Suppressor macrophage (primary cell): ENCODE results near the gene CFAP45.
"Not testable (repeated sequence)": the region's sequence is repeated elsewhere in the genome, so short reads cannot be mapped to it uniquely, and the experiment has no call there.

Experiments
- DNase-seq, 4 experiments: peaks; one replicate each; pipeline ENCODE4 v3.0.0-alpha.2; 2020 to 2022

The CFAP45 gene

DNA sequence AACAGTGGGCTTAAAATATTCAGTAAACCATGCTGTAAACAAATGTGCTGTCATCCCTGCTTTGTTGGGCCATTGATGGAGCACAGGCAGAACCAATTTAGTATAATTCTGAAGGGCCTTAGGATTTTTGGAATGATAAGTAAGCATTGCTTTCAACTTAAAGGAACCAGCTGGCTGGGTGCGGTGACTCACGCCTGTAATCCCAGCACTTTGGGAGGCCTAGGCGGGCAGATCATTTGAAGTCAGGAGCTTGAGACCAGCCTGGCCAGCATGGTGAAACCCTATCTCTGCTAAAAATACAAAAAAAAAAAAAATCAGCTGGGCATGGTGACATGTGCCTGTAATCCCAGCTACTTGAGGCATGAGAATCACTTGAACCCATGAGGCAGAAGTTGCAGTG is 4.1 kb upstream of the CFAP45 start:
- DNase-seq: not testable (repeated sequence)

DNA sequence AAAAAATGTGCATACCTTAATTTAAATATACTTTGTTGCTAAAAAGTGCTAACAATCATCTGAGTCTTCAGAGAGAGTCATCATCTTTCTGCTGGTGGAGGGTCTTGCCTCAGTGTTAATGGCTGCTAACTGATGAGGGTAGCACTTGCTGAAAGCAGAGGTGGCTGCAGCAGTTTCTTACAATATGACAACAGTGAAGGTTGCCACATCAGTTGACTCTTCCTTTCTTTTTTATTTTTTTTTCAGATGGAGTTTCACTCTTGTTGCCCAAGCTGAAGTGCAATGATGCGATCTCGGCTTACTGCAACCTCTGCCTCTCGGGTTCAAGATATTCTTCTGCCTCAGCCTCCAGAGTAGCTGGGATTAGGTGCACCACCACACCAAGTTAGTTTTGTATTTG is 2.6 kb upstream of the CFAP45 start:
- peak in 1 of 4 experiments; percentile 48 for DNase-seq

DNA sequence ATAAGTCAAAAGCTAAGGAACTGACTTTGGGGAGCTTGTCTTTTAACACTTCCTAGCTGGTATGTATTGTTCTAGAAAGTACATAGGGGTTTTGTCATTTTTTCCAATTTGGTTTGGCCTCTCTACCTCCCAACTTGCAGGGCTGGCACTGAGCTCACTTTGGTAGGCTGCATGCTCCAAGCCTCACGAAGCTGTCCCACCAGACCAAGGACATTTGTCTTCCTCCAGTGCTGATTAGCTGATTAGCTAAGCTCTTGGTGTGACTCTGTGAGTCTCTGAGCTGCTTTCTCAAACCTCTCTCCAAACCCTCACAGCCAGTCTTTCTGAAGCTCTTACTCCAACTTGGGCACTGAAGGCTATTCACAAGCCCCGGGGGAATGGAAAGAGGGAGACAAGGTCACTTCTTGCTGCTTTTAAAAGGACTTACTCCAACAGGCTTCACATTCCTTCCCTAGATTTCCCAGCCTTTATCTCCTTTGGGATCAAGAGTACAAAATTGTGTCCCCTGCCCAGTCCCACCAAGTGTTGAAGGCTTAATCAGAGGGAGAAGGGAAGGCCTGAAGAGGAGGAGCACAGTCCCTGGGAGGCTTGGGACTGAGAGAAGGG is 893 bp upstream of the CFAP45 start:
- DNase-seq: no peak

DNA sequence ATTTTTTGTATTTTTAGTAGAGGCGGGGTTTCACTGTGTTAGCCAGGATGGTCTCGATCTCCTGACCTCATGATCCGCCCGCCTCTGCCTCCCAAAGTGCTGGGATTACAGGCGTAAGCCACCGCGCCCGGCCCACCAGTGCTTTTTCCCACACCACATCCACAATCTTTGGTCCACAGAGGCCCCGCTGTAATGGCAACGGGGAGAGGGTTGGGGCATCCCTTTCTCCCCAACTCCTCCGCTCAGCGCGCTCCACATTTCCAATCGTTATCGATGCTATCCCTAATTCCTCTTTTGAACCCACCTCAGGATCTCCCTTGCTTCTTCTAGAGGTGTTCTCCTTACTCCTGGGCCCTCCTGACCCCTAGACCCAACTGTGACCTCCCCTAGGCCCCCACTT is 331 bp downstream of the CFAP45 start:
- not testable (repeated sequence) for DNase-seq

DNA sequence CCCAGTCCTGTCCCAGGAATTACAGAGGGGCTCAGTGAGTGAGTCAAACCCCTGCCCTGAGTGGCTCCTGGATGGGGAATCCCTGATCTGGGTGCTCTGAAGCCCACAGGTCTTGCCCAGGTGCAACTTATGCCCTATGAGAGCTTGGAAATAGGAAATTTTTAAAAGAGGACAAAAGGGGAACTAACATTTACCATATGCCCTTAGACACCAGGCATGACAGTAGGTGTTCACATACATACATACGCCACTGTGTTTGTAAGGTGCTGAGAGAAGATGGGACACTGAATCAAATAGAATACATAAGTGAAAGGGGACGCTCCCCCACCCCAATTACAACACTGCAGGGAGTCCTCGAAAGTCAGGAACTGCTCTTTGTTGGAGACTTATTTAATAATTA is 1.4 kb downstream of the CFAP45 start:
- DNase-seq: no peak

DNA sequence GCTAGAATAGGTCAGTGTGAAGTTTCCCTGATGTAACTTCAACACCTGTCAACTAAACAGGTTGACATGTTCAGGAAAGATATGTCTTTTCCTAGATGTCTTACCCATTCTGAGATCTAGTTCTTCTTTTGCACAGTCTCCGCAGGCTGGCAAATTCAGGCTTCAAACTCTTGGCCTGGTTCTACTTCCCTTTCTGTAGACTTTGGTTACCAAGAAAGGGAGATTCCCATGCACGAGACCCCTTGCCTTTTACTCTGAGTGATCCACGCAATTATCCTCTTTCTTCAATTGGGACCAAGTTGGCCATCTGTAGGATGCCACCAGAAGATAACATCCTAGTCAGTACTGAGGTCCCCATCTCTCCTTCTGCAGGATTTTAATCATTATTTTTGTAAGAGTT is 2.0 kb downstream of the CFAP45 start:
- DNase-seq: peak; percentile 80 to 88 (median 84)

DNA sequence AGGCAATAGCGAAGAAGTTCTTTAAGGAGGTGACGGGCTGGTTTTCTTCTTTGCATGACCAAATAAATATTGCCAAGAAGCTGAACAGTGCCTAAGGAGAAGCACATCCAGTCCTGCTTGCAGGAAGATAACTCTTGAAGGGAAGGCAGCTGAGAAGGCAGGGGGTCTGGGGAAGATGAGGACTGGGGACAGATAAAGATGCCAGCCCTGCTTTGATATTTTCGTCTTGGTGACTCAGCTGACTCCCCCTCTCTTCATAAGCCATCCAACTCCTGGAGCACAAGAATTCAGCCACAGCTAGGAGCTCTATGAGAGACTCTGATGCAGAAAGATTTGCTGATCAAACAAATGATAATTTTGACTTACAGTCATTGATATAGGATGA is 3.4 kb downstream of the CFAP45 start:
- DNase-seq: no peak

DNA sequence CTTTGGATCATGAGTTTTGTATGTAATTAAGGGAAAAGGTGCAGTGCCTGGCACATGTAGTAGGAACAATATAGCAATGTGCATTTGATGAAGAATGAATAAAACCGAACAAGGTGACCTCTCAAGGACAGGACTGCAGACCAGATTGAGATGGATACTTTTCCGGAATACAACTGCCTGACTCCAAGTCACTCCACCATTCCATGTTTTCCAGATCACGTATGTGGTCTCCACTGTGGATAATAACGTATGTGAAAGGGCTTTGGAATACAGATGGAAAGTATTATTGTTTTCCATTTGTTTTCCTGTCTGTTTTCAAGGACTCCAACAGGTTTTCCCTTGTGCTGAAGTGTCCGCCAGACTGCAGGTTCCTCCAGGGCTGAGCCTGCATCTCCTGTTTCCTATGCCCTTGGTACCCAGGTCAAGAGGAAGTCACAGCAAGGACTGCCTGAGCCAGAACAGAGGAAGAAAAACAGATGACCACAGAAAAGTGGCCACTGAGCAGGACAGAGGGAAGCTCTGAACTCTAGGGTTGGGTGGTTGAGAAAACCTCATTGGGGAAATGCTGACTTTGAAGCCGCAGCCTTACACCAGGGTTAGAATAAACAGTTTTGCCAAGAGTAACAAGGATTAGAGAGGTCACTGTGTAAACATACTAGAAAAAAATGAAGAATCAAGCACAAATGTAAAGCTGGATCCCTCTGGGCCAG is 4.0 kb downstream of the CFAP45 start:
- peak; percentile 61 to 82 (median 76) for DNase-seq

DNA sequence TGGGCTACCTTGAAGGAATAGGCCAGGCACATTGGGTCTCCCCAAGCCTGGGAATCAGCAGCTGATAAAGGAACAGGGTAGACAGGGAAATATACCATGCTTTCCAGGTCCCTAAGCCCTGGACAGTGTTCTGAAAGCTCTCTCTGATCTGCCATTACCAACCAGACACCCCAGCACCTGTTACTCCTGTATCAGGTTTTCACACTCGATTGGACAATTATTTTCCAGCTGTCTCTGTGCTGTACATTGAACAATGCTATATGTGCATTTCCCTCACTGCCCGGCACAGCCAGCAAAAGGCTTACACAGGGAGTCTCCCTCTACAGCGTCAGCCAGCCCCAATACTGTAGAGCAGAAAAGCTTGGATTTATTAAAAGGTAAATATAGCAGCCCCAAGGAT is 4.7 kb downstream of the CFAP45 start:
- no peak for DNase-seq

DNA sequence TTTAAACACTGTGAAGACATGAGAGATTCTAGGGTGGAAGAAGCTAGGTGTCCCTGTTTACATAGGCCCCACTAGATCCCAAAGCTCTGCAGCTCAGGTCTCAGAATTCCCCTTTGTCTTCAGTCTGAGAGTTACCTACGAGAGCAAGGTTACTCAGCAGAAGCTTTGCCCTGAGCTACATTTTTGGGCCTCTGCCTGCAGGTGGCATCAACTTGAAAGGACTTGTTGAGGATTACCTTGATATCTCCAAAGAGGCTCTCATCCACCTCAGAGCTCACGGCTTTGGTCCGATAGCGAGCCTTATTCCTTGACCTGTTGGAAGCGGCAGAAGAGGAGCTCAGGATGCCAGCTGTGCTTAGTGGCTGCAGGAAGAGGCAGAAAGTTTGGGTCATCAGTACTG is 7.0 kb downstream of the CFAP45 start:
- no peak for DNase-seq

DNA sequence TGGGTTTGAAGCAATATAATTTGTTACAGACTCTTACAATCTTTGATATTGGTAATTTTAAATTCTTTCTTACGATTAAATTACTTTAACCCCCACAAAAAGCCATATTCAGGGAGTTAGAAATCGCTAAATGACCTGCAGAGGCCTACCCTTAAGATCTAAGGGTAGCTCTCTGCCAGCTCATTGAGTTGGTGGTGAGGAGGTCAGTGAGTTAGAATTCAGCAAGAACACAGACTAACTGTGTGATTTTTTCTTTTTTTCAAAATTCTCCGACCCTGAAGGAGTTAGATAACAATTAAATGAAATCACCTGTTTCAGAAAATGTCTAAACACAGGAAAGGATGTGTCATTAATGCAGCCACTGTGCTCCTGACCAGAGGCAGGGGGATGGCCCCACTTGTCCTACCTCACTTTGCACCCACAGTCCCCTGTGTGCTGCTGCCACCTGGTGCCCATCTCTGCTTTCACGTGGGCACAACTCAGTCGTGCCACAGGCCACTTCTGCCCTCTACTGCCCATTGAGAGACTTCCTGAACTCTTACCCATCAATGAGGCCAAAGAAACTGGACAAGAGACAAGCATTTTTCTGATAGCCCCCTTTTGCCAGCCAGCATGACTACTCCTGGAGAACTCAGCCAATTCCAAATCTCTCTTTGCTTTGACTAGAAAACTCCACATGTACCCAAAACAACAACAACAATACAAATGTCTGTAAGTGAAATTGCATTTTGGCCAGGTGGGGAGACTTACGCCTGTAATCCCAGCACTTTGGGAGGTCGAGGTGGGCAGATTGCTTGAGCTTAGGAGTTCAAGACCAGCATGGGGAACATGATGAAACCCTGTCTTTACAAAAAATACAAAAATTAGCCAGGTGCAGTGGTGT is 8.4 kb downstream of the CFAP45 start:
- peak; percentile 92 to 95 (median 93) for DNase-seq

DNA sequence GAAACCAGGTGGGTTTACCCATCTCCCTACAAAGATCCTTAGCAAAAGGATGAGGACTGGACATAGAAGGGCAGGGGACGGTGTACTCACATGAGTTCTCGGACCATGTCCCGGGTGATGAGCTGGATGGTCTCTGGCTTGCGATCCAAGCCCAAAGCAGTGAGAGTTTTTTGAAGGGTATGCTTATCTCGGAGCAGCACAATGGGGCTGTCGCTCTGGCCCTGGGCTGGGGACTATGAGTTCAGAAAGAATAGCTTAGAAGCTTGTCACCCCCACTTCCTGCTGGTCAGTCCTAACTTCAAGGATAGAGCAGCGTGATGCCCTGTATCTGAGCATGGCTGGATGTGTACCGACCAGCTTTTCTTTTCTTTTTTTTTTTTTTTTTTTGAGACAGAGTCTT is 9.6 kb downstream of the CFAP45 start:
- DNase-seq: no peak

DNA sequence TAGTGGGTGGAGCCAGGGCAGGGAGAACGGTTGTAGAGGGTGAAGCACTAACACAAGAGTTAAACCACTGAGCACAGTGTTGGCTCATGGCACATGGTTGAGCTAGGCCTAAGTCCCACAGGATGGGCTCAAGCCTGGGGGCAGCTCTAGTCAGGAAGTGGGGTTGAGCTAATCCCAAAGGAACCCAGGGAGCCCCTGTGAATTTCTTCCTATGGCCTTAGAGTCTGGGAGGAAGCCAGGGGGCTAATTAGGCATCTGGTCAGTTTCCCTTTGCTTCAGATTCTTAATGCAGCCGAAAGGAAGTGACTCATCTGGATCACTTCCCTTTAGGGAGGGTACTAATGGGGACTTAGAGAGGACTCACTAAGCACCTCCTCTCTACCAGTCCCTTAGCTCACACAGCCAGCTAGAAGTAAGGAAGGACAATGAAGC is 10.1 kb downstream of the CFAP45 start:
- peak; percentile 74 to 93 (median 86) for DNase-seq

DNA sequence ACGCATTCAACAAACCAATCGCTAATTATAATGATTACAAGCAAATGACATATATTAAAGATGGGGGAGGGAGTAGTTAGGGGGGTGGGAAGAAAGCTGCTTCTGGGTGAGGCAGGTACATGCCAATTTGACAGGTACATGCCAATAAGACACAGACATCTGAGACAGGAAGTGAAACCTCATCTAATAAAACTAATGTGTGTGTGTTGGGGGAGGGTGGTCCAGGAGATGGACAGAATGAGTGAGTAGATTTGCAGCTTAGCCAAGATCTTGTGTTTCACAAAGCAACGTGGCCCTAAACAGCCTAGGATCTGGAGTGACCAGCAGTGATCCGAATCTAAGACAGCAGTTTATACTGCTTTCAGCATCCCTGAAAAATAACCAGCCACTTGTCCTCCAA is 10.8 kb downstream of the CFAP45 start:
- DNase-seq: no peak

DNA sequence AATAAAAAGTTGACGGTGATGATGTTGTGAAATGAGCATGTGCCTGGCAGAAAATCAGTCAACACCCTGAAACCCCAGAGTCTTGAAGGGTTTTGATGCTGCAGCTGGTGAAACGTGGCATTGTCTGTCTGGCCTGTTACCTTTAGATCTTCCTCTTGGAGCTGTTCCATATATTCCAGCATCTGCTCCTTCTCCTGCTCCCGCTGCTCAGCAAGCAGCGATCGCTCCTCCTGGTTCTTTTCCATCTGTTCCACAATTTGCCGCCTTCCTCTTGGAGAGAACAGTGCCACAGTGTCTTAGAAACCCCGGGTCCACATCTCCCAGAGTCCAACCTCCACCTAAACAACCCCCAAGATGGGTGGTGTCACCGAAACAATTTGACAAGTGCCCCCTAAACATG is 15.7 kb downstream of the CFAP45 start:
- no peak for DNase-seq

DNA sequence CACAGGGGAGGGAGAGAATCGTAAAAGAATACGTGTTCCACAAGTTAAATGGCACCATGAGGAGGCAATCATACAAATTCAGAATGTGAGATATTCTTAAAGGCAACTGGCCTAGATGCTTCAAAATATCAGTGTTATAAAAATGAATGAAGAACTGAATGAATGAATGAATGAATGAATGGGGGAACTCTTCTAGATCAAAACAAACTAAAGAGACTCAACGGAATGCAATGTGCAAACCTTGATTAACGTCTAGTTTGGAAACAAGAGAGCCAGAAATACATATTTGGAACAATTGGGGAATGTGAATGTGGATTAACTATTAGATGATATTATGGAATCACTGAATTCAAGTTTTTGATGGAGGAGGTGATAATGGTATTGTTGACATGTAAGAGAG is 16.8 kb downstream of the CFAP45 start:
- DNase-seq: no peak

DNA sequence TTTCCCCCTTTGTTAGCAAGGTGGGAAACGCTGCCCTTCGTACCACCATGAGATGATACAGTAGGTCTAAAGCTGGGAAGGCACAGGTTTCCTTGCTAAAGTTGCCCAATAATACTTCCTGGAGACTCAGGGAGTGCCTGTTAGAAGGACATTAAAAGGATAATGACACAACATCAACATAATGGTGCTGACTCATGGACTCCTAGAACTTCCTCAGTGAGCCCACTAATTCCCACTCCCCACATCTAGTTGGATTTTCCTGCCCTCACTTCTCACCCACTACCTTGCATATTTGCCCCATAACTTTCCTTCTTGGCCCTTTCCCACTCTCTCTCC is 17.5 kb downstream of the CFAP45 start:
- peak; percentile 25 to 64 (median 48) for DNase-seq

DNA sequence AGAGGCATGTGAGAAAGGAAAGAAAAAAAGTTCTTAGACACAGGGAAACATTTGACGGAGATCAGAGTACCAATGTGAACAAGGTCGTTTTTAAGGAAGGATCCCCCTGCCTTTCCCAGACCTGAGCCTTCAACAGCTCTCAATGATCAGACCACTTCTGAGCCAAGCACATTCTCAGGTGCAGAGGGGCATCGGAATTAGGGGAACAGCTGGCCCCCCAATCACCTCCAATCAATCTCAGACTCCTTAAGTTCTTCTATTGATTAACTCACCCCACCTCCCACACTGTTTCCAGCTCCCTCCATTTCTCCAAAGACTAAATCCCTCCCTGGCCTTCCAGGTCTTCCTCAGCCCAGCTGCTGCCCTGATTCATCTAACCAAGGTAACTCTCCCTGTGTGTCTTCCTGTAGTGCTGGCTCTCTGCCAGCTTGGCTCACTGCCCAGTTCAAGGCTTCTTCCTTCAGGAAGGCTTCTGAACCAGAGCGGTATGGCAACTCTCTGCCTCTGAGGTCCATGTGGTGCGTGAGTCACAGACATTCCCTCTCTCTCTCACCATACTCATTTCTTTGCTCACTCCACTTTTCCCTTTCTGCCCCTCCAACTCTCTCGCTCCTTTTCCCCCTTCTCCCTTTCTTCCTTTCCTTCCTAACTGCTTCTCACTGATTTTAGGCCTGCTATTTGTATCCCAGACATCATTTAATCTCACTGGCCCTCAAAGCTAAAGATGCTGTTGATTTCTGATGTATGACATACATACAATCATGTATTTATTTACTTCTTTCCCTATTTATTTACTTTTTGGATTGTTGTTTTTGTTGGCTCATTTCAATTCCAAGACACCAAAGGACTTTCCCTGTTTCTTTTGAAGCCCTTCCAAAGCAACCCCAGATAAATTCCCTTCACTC is 18.1 kb downstream of the CFAP45 start:
- peak; percentile 71 to 84 (median 79) for DNase-seq

DNA sequence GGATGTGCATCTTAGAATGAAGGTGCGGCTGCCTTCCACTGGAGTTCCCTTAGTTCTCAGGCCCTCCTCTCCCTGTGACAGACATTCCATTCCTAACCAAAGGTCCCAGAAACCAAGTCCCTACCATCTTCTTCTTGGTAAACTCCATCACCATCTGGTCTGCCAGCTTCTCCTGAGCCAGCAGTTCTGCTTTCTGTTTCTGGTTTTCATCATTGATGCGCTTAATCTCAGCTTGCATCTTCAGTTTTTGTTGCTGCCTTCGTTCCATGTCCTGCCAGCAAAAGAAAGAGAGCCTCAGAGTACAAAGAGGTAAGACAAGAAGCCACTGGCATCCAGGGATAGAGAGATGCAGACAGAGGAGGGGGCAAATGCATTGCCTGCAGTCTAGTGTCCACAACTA is 19.5 kb downstream of the CFAP45 start:
- DNase-seq: peak in 3 of 4 experiments; percentile 42 to 55 (median 48)

DNA sequence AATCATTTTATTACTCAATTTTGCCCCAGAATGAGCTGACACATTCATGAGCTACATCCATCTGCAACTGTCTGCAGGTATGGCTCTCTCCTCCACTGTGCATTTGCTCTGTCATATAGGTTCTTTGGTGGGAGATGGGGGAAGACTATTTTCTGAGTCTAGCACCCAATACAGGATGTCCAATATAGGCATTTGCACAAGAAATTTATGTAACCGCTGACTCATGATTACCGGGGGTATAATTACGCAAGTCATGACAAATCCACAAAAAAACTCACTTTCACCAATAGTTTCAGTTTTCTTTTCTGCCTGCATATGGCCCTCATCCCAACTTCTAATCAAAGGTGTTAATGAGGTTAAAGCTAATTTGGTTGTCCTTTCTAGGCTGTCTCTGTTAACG is 20.0 kb downstream of the CFAP45 start:
- DNase-seq: peak; percentile 45 to 86 (median 74)

DNA sequence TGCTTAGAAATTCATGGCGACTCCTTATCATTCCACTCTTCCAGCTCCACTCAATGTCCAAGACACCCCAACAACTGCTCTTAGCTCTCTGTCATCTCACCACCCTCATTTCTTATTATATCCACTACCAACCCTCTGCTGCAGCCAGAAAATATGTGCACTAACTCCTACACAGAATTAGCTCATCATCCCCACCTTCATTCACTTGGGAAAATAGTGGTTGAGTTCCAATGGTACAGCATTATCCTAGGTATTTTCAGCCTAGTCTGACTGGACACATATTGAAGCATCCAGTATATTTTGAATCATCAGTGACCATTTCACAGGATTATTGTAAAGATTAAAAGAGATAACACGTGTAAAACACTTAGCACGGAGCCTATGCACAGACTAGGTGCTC is 20.8 kb downstream of the CFAP45 start:
- DNase-seq: no peak

DNA sequence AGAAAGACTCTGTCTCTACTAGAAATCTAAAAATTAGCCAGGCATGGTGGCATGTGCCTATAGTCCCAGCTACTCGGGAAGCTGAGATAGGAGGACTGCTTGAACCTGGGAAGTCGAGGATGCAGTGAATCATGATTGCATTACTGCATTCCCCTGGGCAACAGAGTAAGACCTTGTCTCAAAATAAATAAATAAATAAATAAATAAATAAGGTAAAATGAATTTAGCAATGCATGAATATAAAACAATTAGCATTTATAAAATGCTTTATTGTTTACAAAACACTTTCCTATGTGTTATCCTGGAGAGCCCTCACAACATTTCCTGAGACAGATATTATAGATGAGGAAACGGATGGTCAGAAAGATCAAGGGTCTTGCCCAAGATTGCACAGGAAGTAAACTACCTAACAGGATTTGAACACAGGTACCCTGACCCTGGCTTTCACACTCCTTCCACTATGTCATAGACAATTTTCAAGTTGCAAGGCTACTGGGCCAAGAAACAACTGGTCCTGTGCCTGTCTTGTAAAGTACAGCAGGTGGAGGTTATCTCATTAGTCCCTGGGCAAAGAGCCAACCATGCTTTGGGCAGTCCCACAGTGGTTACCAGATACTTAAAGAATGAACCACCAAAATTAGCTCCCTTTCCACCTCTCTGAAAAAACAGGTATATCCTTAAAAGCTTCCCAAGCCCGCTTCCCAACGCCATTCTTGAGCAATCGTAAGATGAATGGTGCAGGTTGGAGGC is 22.1 kb downstream of the CFAP45 start:
- DNase-seq: no peak
